ENCODE results near the gene LYVE1. TPM values are rescaled to one million over a fixed set of nuclear protein-coding genes. Genes with fewer than 3 reads are reported as not detected.

Gene LYVE1
- polyA plus RNA-seq, 1 experiment: 0.19 TPM

DNA sequence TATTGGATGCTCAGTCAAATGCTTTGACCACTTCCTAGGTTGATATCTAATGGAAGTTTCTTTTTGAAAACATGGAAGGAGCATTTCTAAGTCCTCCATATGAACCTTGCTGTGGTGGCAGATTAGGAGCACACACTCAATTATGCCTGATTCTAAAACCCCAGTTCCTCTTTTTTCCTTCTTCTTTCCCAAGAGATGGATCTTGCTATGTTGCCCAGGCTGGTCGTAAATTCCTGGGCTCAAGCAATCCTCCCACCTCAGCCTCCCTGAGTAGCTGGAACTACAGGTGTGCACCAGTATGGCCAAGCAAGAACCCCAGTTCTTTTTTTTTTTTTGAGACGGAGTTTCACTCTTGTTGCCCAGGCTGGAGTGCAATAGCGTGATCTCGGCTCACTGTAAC is 3.0 kb downstream of the LYVE1 start:
- no peak overlapping the region for H3K4me3 ChIP-seq (ENCODE audit: low read depth, low read length)
- TF ChIP-seq, protein P1, sequence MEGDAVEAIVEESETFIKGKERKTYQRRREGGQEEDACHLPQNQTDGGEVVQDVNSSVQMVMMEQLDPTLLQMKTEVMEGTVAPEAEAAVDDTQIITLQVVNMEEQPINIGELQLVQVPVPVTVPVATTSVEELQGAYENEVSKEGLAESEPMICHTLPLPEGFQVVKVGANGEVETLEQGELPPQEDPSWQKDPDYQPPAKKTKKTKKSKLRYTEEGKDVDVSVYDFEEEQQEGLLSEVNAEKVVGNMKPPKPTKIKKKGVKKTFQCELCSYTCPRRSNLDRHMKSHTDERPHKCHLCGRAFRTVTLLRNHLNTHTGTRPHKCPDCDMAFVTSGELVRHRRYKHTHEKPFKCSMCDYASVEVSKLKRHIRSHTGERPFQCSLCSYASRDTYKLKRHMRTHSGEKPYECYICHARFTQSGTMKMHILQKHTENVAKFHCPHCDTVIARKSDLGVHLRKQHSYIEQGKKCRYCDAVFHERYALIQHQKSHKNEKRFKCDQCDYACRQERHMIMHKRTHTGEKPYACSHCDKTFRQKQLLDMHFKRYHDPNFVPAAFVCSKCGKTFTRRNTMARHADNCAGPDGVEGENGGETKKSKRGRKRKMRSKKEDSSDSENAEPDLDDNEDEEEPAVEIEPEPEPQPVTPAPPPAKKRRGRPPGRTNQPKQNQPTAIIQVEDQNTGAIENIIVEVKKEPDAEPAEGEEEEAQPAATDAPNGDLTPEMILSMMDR (IDR thresholded peaks at IDR 0.05; ENCODE audit: low read depth, low read length): no peak
- DNase-seq (ENCODE audit: low read depth, low spot score): no peak
- no peaks in the 10 kb centered on the region for H3K27me3 ChIP-seq (ENCODE audit: control insufficient read depth, insufficient read depth, low read length)
- H3K9me3 ChIP-seq (ENCODE audit: control insufficient read depth, insufficient read depth, low read length): no peaks in the 10 kb centered on the region
- POLR2A ChIA-PET: no interaction called here
- no peak overlapping the region for H3K27ac ChIP-seq (ENCODE audit: low read depth, low read length)
- CTCF ChIA-PET: interaction anchor here (0.7 to 2.4 kb wide), 4 partner anchors 8 to 25 kb away, joined by 3 to 9 read pairs (median 4); partner anchors contain the start of gene RNF141

DNA sequence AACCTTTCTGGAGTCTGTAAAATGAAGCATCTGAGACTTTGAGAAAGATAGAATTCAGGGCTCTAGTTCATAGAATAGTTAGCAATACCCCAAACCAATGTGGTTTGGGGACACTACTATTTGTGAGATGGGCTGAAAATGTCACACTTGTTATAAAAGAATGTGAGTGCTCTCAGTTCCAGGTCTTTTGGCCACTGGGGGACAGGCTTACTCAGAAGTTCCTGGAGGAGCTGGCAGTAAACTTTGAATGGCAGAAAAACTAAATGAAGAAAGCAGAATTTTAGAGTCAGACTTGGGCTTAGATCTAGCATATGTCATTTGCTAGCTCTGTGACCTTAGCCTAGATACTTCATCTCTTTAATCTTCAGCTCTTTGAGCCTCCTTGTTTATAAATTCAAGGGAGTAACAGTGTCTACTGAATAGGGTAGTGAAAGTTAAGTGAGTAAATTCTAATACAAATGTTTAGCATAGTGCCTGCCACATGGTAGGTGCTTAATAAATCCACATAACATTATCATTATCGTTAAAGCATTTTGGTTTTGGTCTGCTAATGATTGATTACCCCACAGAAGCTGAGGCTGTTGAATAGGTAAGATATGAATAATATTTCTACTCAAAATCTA is 3.7 kb downstream of the LYVE1 start:
- CTCF ChIA-PET: interaction anchor here (1.0 to 2.4 kb wide), 3 partner anchors 13 to 24 kb away, joined by 3 to 9 read pairs (median 5); partner anchors contain the start of gene RNF141
- Histone ChIP-seq H3K4me3 (ENCODE audit: low read depth, low read length) (no peak overlapping the region), H3K27ac (ENCODE audit: low read depth, low read length) (no peak overlapping the region), H3K27me3 (ENCODE audit: control insufficient read depth, insufficient read depth, low read length) (no peaks in the 10 kb centered on the region), H3K9me3 (ENCODE audit: control insufficient read depth, insufficient read depth, low read length) (no peaks in the 10 kb centered on the region)
- TF ChIP-seq, protein P1 (IDR thresholded peaks at IDR 0.05; ENCODE audit: low read depth, low read length): peak; percentile 36
- POLR2A ChIA-PET: no interaction called here
- DNase-seq (ENCODE audit: low read depth, low spot score): no peak

DNA sequence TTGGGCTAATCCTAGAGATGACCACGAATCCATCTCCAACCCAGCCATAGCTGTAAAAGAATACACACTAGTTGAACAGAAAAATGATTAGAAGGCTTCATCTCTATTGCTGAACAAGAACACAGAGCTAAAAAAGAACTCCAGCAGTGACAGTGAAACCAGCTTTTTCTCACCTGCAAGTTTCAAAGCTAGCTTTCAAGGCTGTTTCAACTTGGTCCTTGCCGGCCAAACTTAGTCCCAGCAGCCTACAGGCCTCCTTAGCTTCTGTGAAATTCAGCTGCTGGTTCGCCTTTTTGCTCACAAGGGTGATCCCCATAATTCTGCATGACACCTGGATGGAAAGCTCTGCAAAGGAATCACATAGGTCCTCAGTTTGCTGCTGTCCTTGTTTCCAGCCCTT is 4.4 kb downstream of the LYVE1 start:
- TF ChIP-seq, protein P1 (IDR thresholded peaks at IDR 0.05; ENCODE audit: low read depth, low read length): no peak
- Histone ChIP-seq H3K27ac (ENCODE audit: low read depth, low read length) (no peak overlapping the region), H3K4me3 (ENCODE audit: low read depth, low read length) (no peak overlapping the region), H3K27me3 (ENCODE audit: control insufficient read depth, insufficient read depth, low read length) (no peaks in the 10 kb centered on the region), H3K9me3 (ENCODE audit: control insufficient read depth, insufficient read depth, low read length) (no peaks in the 10 kb centered on the region)
- CTCF ChIA-PET: interaction anchor here (1.7 to 2.4 kb wide), 2 partner anchors 22 to 23 kb away, joined by 5 to 9 read pairs; partner anchors contain the start of gene RNF141
- DNase-seq (ENCODE audit: low read depth, low spot score): no peak
- POLR2A ChIA-PET: no interaction called here

DNA sequence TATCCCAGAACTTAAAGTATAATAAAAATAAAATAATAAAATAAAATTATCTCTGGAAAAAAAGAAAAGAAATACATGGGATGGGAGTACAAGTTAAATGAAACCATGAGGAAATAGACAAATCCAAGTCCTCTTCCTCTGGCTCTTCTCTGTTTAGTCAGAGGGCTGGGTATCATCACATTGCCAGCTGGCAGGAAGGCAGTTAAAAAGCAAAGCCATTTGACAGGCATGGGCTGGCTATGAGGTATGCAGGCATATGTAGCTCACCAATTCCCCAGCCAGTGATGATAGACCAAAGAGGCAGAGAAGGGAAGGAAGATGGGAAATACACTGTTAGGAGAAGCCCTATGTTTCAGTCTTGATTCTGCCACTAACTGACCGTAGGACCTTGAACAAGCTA is 6.5 kb downstream of the LYVE1 start:
- ChIA-PET POLR2A (no interaction called here), CTCF (no interaction called here)
- no peak for DNase-seq (ENCODE audit: low read depth, low spot score)
- Histone ChIP-seq H3K4me3 (ENCODE audit: low read depth, low read length) (no peak overlapping the region), H3K9me3 (ENCODE audit: control insufficient read depth, insufficient read depth, low read length) (no peaks in the 10 kb centered on the region), H3K27ac (ENCODE audit: low read depth, low read length) (no peak overlapping the region), H3K27me3 (ENCODE audit: control insufficient read depth, insufficient read depth, low read length) (peaks cover 3% of the 10 kb centered on the region)
- TF ChIP-seq, protein P1 (IDR thresholded peaks at IDR 0.05; ENCODE audit: low read depth, low read length): no peak

DNA sequence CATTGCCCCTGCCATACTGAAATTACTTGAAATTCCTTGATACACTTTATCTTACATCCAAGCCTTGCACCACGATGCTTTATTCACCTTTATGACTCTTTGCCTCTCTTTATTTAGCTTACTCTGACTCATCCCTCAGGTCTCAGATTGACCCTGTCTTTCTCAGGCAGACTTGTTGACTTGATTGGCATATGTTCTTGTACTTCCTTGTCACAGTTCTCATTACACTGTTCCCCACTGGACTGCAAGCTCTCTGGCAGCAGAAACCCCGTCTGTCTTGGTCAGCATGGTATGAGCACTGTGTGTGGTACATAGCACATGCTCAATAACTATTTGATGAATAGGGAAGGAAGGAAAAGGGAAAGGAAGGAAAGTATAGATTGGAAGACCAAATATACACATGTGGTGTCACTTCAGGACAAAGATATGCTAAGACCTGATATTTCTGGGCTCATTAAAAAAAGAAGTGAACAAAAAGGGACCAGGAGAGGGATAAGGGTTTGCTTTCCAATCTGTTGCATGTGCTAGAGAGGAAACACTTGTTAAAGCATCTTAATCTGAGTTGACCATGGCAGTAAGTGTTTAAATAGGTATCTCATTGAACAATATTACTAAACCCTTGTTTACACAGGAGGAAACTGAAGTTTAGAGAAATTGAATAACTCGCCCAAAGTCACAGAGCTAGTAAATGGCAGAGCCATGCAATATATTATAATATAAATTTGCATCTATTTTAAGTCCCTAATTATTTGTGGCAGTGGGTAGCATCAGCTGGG is 7.2 kb downstream of the LYVE1 start:
- H3K4me3 ChIP-seq (ENCODE audit: low read depth, low read length): no peak overlapping the region
- no peak overlapping the region for H3K27ac ChIP-seq (ENCODE audit: low read depth, low read length)
- DNase-seq (ENCODE audit: low read depth, low spot score): no peak
- ChIA-PET CTCF (interaction anchor here (0.6 to 1.7 kb wide), 2 partner anchors 20 to 438 kb away, joined by 3 to 4 read pairs; partner anchors contain the start of gene RNF141), POLR2A (no interaction called here)
- H3K27me3 ChIP-seq (ENCODE audit: control insufficient read depth, insufficient read depth, low read length): peaks cover 3% of the 10 kb centered on the region
- TF ChIP-seq, protein P1 (IDR thresholded peaks at IDR 0.05; ENCODE audit: low read depth, low read length): no peak
- H3K9me3 ChIP-seq (ENCODE audit: control insufficient read depth, insufficient read depth, low read length): no peaks in the 10 kb centered on the region

Data from AG04450 (cell line).